HEK293 (cell line): ENCODE measurements around the gene SF3B6.

Experiments
- CTCF ChIA-PET: fragments of 350-600 bp; formaldehyde crosslinking; extraction: SDS; loops from one replicate; lab custom pipeline; 2021; ENCODE audit warnings: antibody characterized with exemption; lab: Yijun Ruan, JAX
- POLR2A ChIA-PET: fragments of 300-600 bp; formaldehyde crosslinking; extraction: SDS; loops from one replicate; lab custom pipeline; 2020; ENCODE audit warnings: antibody characterized with exemption, inconsistent platforms; lab: Yijun Ruan, JAX
- H3K27ac ChIP-seq: fragments of 200-500 bp; sonication (Bioruptor generic); 2 replicates; pipeline ENCODE4 v1.5.1; 2014; ENCODE audit warnings: low read depth, low read length, control low read depth, inconsistent platforms; ENCODE audit errors: extremely low read depth
- H3K36me3 ChIP-seq, 2 experiments: fragments of 200-500 bp in 1 of 2; sonication (Bioruptor generic) in 1 of 2; 1 replicate in 1 of 2; 2 replicates in 1 of 2; pipeline ENCODE4 v1.5.1; 2014 to 2017; ENCODE audit warnings: inconsistent platforms in 2 of 2, low read length in 2 of 2; ENCODE audit not compliant: control insufficient read depth in 2 of 2, insufficient read depth in 1 of 2
- H3K4me1 ChIP-seq: fragments of 200-500 bp; sonication (Bioruptor generic); 2 replicates; pipeline ENCODE4 v1.5.1; 2014; ENCODE audit warnings: mild to moderate bottlenecking, low read length, inconsistent platforms; ENCODE audit not compliant: control insufficient read depth, insufficient read depth
- H3K4me3 ChIP-seq: 2 replicates; pipeline ENCODE4 v1.5.1; 2011; ENCODE audit warnings: low read depth, mild to moderate bottlenecking, control low read depth, low read length, moderate library complexity
- H3K9me3 ChIP-seq: fragments of 200-500 bp; sonication (Bioruptor generic); 2 replicates; pipeline ENCODE4 v1.5.1; 2014; ENCODE audit warnings: low read depth, low read length, inconsistent platforms; ENCODE audit not compliant: control insufficient read depth, insufficient read depth
- BCL11B ChIP-seq: fragments of 450-650 bp; formaldehyde crosslinking; IDR thresholded peaks from 2 replicates; pipeline ENCODE4 v1.5.1; 2016; ENCODE audit warnings: low read depth, missing biosample characterization, missing genetic modification characterization
- FEZF1 ChIP-seq: fragments of 450-650 bp; formaldehyde crosslinking; IDR thresholded peaks from 2 replicates; pipeline ENCODE4 v1.5.1; 2016; ENCODE audit warnings: missing biosample characterization, missing genetic modification characterization
- GLIS1 ChIP-seq: fragments of 450-650 bp; formaldehyde crosslinking; IDR thresholded peaks from 2 replicates; pipeline ENCODE4 v1.5.1; 2016; ENCODE audit warnings: missing biosample characterization, missing genetic modification characterization
- OVOL3 ChIP-seq: fragments of 450-650 bp; formaldehyde crosslinking; IDR thresholded peaks from 2 replicates; pipeline ENCODE4 v1.5.1; 2016; ENCODE audit warnings: missing biosample characterization, missing genetic modification characterization
- REPIN1 ChIP-seq: fragments of 450-650 bp; formaldehyde crosslinking; IDR thresholded peaks from 2 replicates; pipeline ENCODE4 v1.5.1; 2017; ENCODE audit warnings: missing biosample characterization, missing genetic modification characterization, low read depth
- SP7 ChIP-seq: fragments of 450-650 bp; formaldehyde crosslinking; IDR thresholded peaks from 2 replicates; pipeline ENCODE4 v1.5.1; 2016; ENCODE audit warnings: missing biosample characterization, missing genetic modification characterization
- ZFP41 ChIP-seq: fragments of 450-650 bp; formaldehyde crosslinking; IDR thresholded peaks from 2 replicates; pipeline ENCODE4 v1.5.1; 2016; ENCODE audit warnings: missing biosample characterization, missing genetic modification characterization, borderline replicate concordance
- ZFP69B ChIP-seq: fragments of 450-650 bp; formaldehyde crosslinking; IDR thresholded peaks from 2 replicates; pipeline ENCODE4 v1.5.1; 2016; ENCODE audit warnings: missing biosample characterization, missing genetic modification characterization
- ZNF10 ChIP-seq: fragments of 450-650 bp; formaldehyde crosslinking; IDR thresholded peaks from 2 replicates; pipeline ENCODE4 v1.5.1; 2017; ENCODE audit warnings: missing biosample characterization, missing genetic modification characterization
- ZNF146 ChIP-seq: fragments of 450-650 bp; formaldehyde crosslinking; IDR thresholded peaks from 2 replicates; pipeline ENCODE4 v1.5.1; 2016; ENCODE audit warnings: missing biosample characterization, missing genetic modification characterization
- ZNF19 ChIP-seq: fragments of 450-650 bp; formaldehyde crosslinking; IDR thresholded peaks from 2 replicates; pipeline ENCODE4; 2016; ENCODE audit warnings: missing biosample characterization, missing genetic modification characterization, low read depth
- ZNF2 ChIP-seq: fragments of 450-650 bp; formaldehyde crosslinking; IDR thresholded peaks from 2 replicates; pipeline ENCODE4 v1.5.1; 2016; ENCODE audit warnings: missing biosample characterization, missing genetic modification characterization
- ZNF211 ChIP-seq: fragments of 450-650 bp; formaldehyde crosslinking; IDR thresholded peaks from 2 replicates; pipeline ENCODE4 v1.5.1; 2016; ENCODE audit warnings: low read depth, missing biosample characterization, missing genetic modification characterization
- ZNF341 ChIP-seq: fragments of 450-650 bp; formaldehyde crosslinking; IDR thresholded peaks from 2 replicates; pipeline ENCODE4; 2016; ENCODE audit warnings: low read depth, missing biosample characterization, missing genetic modification characterization
- ZNF416 ChIP-seq: fragments of 450-650 bp; formaldehyde crosslinking; IDR thresholded peaks from 2 replicates; pipeline ENCODE4 v1.5.1; 2016; ENCODE audit warnings: missing biosample characterization, missing genetic modification characterization
- ZNF473 ChIP-seq: fragments of 450-650 bp; formaldehyde crosslinking; IDR thresholded peaks from 2 replicates; pipeline ENCODE4 v1.5.1; 2017; ENCODE audit warnings: missing biosample characterization, missing genetic modification characterization
- ZNF501 ChIP-seq: fragments of 450-650 bp; formaldehyde crosslinking; IDR thresholded peaks from 2 replicates; pipeline ENCODE4 v1.5.1; 2016; ENCODE audit warnings: missing biosample characterization, missing genetic modification characterization
- ZNF544 ChIP-seq: fragments of 450-650 bp; formaldehyde crosslinking; IDR thresholded peaks from 2 replicates; pipeline ENCODE4 v1.5.0; 2017; ENCODE audit warnings: missing biosample characterization, missing genetic modification characterization
- ZNF600 ChIP-seq: fragments of 450-650 bp; formaldehyde crosslinking; IDR thresholded peaks from 2 replicates; pipeline ENCODE4 v1.5.1; 2016; ENCODE audit warnings: missing biosample characterization, missing genetic modification characterization
- ZNF610 ChIP-seq: fragments of 450-650 bp; formaldehyde crosslinking; IDR thresholded peaks from 2 replicates; pipeline ENCODE4 v1.5.1; 2016; ENCODE audit warnings: missing biosample characterization, missing genetic modification characterization, borderline replicate concordance
- ZNF660 ChIP-seq: fragments of 450-650 bp; IDR thresholded peaks from 2 replicates; pipeline ENCODE4 v1.5.1; 2018; ENCODE audit warnings: missing biosample characterization, mild to moderate bottlenecking, missing genetic modification characterization
- ZNF785 ChIP-seq: fragments of 450-650 bp; formaldehyde crosslinking; IDR thresholded peaks from 2 replicates; pipeline ENCODE4 v1.5.1; 2016; ENCODE audit warnings: missing biosample characterization, missing genetic modification characterization
- ZSCAN23 ChIP-seq: fragments of 450-650 bp; formaldehyde crosslinking; IDR thresholded peaks from 2 replicates; pipeline ENCODE4 v1.5.1; 2016; ENCODE audit warnings: missing biosample characterization, missing genetic modification characterization
- ZXDB ChIP-seq: fragments of 450-650 bp; formaldehyde crosslinking; IDR thresholded peaks from 2 replicates; pipeline ENCODE4 v1.5.1; 2016; ENCODE audit warnings: missing biosample characterization, missing genetic modification characterization
- TF ChIP-seq, protein P1 (sequence below): fragments of 450-650 bp; formaldehyde crosslinking; IDR thresholded peaks from 2 replicates; pipeline ENCODE4 v1.5.1; 2016; ENCODE audit warnings: missing biosample characterization, missing genetic modification characterization
- TF ChIP-seq, protein P2 (sequence below): sonication (generic); formaldehyde crosslinking; IDR thresholded peaks from 2 replicates; pipeline ENCODE4 v1.8.1; 2022; ENCODE audit warnings: mild to moderate bottlenecking, moderate library complexity, missing genetic modification reagents
- TF ChIP-seq, protein P3 (sequence below): fragments of 450-650 bp; formaldehyde crosslinking; IDR thresholded peaks from 2 replicates; pipeline ENCODE4 v1.5.1; 2016; ENCODE audit warnings: missing biosample characterization, missing genetic modification characterization
- TF ChIP-seq, protein P4 (sequence below): fragments of 450-650 bp; formaldehyde crosslinking; optimal IDR thresholded peaks from 2 replicates; pipeline ENCODE3; 2016; ENCODE audit warnings: missing biosample characterization, mild to moderate bottlenecking, missing genetic modification characterization
- TF ChIP-seq, protein P5 (sequence below): fragments of 450-650 bp; formaldehyde crosslinking; IDR thresholded peaks from 2 replicates; pipeline ENCODE4 v1.5.1; 2017; ENCODE audit warnings: missing biosample characterization, missing genetic modification characterization
- TF ChIP-seq, protein P6 (sequence below): fragments of 450-650 bp; formaldehyde crosslinking; IDR thresholded peaks from 2 replicates; pipeline ENCODE4; 2016; ENCODE audit warnings: missing biosample characterization, missing genetic modification characterization

SF3B6 gene

DNA sequence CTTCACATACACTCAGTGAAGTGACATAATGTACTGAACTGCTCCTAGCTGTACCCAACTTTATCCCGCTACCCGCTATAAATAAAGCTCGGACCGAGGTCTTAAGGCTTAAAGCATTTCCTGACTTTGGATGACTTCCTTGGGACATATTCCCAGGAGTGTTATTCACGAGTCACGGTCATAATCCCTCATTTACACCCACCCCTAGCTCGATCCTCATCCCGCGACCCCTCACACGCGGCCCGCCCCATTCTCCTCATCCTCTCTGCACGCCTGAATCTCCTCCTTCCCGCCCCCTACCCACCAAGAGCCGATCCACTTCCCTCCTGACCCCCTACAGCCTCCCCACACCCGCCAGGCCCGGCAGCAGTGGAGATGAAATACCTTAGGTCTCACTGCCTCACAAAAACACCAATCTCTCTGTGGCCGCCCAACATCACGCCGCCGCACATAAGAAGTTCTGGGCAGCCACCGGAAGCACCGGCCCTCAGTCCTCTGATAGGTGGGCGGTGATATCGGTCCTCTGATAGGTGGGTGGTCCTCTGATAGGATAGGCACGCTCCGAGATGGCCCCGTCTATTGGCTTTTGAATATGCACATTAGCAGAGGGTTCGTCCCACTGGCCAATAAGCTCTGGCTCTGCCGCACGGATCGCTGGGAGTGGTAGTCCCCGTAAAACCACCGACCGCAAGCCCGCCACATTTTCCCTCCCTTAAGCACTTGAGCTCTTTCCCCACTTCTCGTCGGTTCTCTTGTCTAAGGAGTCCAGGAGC, 29.0 kb downstream of the SF3B6 start, which contains the start of gene WDCP:
Gene WDCP (minus strand): TSS at position 462 of the 773 bp plus-strand sequence. CDS start 7,897 bp downstream, outside the sequence.
- POLR2A ChIA-PET: interaction anchor here (0.6 to 2.1 kb wide), 17 partner anchors 9 to 222 kb away, joined by 3 to 41 read pairs (median 6); partner anchors contain the start of genes ATAD2B, FAM228B, SF3B6 and UBXN2A
- peak within 1 kb of the TSS; percentile 91 for H3K4me3 ChIP-seq
- CTCF ChIA-PET: interaction anchor here (0.5 to 1.1 kb wide), 3 partner anchors 35 to 594 kb away, joined by 3 to 4 read pairs (median 3); no protein-coding TSS in a partner anchor
- H3K9me3 ChIP-seq: no peaks in the 10 kb centered on the region
- peaks cover 9% of the 10 kb centered on the region; the same call in 1 of the 2 replicates for H3K4me1 ChIP-seq
- H3K27ac ChIP-seq: peak within 1 kb of the TSS; percentile 66
- no peaks in the 10 kb centered on the region; a peak in 1 of 3 replicates for H3K36me3 ChIP-seq
- no peak for TF ChIP-seq ZNF660 (tag by site-specific recombination)
- no peak for TF ChIP-seq ZNF473
- TF ChIP-seq, protein P1, sequence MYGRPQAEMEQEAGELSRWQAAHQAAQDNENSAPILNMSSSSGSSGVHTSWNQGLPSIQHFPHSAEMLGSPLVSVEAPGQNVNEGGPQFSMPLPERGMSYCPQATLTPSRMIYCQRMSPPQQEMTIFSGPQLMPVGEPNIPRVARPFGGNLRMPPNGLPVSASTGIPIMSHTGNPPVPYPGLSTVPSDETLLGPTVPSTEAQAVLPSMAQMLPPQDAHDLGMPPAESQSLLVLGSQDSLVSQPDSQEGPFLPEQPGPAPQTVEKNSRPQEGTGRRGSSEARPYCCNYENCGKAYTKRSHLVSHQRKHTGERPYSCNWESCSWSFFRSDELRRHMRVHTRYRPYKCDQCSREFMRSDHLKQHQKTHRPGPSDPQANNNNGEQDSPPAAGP: peak; percentile 45
- TF ChIP-seq, protein P2, sequence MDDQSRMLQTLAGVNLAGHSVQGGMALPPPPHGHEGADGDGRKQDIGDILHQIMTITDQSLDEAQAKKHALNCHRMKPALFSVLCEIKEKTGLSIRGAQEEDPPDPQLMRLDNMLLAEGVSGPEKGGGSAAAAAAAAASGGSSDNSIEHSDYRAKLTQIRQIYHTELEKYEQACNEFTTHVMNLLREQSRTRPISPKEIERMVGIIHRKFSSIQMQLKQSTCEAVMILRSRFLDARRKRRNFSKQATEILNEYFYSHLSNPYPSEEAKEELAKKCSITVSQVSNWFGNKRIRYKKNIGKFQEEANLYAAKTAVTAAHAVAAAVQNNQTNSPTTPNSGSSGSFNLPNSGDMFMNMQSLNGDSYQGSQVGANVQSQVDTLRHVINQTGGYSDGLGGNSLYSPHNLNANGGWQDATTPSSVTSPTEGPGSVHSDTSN (CRISPR knock-in tag): no peak
- TF ChIP-seq ZNF600 (tag by site-specific recombination): peak; percentile 43; the same call in 1 of the 2 replicates
- no peak for TF ChIP-seq ZNF211 (tag by site-specific recombination)
- no peak for TF ChIP-seq FEZF1
- no peak for TF ChIP-seq ZNF341 (tag by site-specific recombination)
- no peak for TF ChIP-seq ZNF785 (tag by site-specific recombination)
- no peak for TF ChIP-seq ZNF544 (tag by site-specific recombination)
- no peak for TF ChIP-seq ZNF146 (tag by site-specific recombination)
- TF ChIP-seq, protein P3, sequence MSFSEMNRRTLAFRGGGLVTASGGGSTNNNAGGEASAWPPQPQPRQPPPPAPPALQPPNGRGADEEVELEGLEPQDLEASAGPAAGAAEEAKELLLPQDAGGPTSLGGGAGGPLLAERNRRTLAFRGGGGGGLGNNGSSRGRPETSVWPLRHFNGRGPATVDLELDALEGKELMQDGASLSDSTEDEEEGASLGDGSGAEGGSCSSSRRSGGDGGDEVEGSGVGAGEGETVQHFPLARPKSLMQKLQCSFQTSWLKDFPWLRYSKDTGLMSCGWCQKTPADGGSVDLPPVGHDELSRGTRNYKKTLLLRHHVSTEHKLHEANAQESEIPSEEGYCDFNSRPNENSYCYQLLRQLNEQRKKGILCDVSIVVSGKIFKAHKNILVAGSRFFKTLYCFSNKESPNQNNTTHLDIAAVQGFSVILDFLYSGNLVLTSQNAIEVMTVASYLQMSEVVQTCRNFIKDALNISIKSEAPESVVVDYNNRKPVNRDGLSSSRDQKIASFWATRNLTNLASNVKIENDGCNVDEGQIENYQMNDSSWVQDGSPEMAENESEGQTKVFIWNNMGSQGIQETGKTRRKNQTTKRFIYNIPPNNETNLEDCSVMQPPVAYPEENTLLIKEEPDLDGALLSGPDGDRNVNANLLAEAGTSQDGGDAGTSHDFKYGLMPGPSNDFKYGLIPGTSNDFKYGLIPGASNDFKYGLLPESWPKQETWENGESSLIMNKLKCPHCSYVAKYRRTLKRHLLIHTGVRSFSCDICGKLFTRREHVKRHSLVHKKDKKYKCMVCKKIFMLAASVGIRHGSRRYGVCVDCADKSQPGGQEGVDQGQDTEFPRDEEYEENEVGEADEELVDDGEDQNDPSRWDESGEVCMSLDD (tag by site-specific recombination): no peak
- TF ChIP-seq ZFP69B: no peak
- TF ChIP-seq REPIN1 (tag by site-specific recombination): 0 out of 2 replicates have a peak, but pooled peaks have one; percentile 73
- TF ChIP-seq ZNF2: peak; percentile 44; the same call in 1 of the 2 replicates
- TF ChIP-seq BCL11B (tag by site-specific recombination): no peak
- TF ChIP-seq, protein P4, sequence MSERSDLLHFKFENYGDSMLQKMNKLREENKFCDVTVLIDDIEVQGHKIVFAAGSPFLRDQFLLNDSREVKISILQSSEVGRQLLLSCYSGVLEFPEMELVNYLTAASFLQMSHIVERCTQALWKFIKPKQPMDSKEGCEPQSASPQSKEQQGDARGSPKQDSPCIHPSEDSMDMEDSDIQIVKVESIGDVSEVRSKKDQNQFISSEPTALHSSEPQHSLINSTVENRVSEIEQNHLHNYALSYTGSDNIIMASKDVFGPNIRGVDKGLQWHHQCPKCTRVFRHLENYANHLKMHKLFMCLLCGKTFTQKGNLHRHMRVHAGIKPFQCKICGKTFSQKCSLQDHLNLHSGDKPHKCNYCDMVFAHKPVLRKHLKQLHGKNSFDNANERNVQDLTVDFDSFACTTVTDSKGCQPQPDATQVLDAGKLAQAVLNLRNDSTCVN (tag by site-specific recombination): peak; percentile 4
- no peak for TF ChIP-seq OVOL3 (tag by site-specific recombination)
- TF ChIP-seq ZNF19: no peak
- no peak for TF ChIP-seq ZNF610
- peak; percentile 72 for TF ChIP-seq SP7 (tag by site-specific recombination)
- TF ChIP-seq ZSCAN23 (tag by site-specific recombination): no peak
- TF ChIP-seq ZXDB (tag by site-specific recombination): 0 out of 2 replicates have a peak, but pooled peaks have one; percentile 30
- TF ChIP-seq ZNF10 (tag by site-specific recombination): no peak
- TF ChIP-seq ZNF501: peak; percentile 87
- no peak for TF ChIP-seq ZNF416 (tag by site-specific recombination)
- TF ChIP-seq ZFP41 (tag by site-specific recombination): no peak
- peak; percentile 65 for TF ChIP-seq GLIS1 (tag by site-specific recombination)
- TF ChIP-seq, protein P5, sequence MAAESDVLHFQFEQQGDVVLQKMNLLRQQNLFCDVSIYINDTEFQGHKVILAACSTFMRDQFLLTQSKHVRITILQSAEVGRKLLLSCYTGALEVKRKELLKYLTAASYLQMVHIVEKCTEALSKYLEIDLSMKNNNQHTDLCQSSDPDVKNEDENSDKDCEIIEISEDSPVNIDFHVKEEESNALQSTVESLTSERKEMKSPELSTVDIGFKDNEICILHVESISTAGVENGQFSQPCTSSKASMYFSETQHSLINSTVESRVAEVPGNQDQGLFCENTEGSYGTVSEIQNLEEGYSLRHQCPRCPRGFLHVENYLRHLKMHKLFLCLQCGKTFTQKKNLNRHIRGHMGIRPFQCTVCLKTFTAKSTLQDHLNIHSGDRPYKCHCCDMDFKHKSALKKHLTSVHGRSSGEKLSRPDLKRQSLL (tag by site-specific recombination): no peak
- TF ChIP-seq, protein P6, sequence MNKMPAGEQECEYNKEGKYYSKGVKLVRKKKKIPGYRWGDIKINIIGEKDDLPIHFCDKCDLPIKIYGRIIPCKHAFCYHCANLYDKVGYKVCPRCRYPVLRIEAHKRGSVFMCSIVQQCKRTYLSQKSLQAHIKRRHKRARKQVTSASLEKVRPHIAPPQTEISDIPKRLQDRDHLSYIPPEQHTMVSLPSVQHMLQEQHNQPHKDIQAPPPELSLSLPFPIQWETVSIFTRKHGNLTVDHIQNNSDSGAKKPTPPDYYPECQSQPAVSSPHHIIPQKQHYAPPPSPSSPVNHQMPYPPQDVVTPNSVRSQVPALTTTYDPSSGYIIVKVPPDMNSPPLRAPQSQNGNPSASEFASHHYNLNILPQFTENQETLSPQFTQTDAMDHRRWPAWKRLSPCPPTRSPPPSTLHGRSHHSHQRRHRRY: no peak
